NCI-H146 (cell line): ENCODE results near the gene PLA2G3.
"Not testable (repeated sequence)": the region's sequence is repeated elsewhere in the genome, so short reads cannot be mapped to it uniquely, and the experiment has no call there.

Source experiments
- DNase-seq: peaks from one replicate; lab custom pipeline; 2025; lab: John Stamatoyannopoulos, UW

Gene PLA2G3

GRCh38 chr22:31122532-31123291, 17.6 kb downstream of the PLA2G3 start, which contains the start of gene INPP5J:
INPP5J (plus strand) TSS chr22:31122966; CDS start chr22:31123015, 49 bp downstream.
- peak; percentile 72 for DNase-seq

GRCh38 chr22:31122196-31122531, 18.1 kb downstream of the PLA2G3 start:
- no peak for DNase-seq

GRCh38 chr22:31121403-31121802, 18.9 kb downstream of the PLA2G3 start:
- DNase-seq, result no peak

DNA sequence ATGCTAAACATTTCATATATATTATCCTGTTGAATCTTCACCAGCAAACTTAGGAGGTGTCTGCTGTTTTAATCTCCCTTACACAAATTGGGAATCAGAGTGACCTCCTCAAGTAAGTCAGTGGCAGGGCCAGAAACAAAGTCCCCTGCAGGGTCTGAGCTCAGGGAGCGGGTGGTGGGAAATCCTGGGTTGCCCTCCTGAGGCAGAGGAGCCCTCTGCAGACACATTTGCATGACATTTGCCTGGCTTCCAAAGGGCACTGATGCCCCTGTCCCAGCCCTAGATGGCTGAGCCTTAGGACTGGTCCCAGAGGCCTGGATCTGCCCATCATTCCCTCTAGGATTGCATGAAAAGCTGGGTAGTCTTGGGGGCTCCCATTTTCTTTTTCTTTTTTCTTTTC, 19.7 kb downstream of the PLA2G3 start:
- no peak for DNase-seq

- DNase-seq, result no peak
These were observed 20.1 kb downstream of the PLA2G3 start for GRCh38 chr22:31120230-31120629.

DNA sequence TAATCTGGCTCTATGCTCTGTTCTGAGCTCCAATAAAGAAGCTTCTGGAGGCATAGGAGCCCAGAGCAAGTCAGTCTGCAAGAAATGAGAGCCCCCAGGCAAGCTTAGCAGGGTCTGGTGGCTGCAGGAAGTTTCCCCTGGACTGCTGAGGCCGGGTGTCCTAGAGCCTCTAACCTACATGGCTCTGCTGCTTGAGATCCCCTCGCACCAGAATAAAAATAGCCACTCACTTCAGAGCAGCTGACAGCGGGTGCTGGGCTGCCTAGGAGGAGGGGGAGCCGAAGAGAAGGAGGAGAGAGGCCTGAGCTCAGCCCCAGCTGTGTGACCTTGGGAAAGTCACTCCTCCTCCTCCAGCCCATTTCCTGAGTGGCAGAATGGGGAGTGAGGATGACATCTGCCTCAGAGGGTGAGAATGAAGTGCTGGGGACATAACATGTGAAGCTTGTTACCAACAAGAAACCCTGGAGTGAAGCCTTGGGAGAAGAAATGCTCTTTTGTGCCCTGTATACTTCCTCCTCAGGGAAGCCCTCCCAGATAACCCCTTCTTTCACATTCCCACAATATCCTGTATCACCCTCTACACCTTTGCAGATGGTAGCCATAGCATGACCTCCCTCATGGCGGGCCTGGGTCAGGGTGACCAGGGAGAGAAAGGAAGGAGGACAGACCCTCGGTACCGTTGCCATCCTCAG, 21.1 kb downstream of the PLA2G3 start:
- DNase-seq, result no peak

GRCh38 chr22:31118046-31118820, 22.1 kb downstream of the PLA2G3 start:
- no peak for DNase-seq

DNA sequence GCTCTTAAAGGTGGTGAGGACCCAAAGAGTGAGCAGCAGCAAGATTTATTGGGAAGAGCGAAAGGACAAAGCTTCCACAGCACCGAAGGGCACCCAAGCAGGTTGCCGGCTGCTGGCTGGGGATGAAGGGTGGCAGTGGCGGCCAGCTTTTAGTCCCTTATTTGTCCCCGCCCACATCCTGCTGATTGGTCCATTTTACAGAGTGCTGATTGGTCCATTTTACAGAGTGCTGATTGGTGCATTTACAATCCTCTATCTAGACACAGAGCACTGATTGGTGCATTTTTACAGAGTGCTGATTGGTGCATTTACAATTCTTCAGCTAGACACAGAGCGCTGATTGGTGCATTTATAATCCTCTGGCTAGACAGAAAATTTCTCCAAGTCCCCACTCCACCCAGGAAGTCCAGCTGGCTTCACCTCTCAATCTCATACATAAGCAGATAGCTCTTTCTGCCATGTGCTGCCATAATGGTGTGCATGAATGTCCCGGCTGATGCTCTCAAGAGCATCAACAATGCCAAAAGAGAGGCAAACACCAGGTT, 27.7 kb downstream of the PLA2G3 start:
- not testable (repeated sequence) for DNase-seq

- no peak for DNase-seq
These were observed 32.5 kb downstream of the PLA2G3 start for GRCh38 chr22:31107894-31108218.

- DNase-seq, result peak; percentile 93
These were observed 33.0 kb downstream of the PLA2G3 start, which contains the start of gene SELENOM for GRCh38 chr22:31107178-31107893. SELENOM (minus strand) TSS chr22:31107568; CDS start chr22:31107505, 63 bp downstream.

GRCh38 chr22:31106731-31107177, 33.6 kb downstream of the PLA2G3 start:
- DNase-seq, result no peak

- DNase-seq, result no peak
These were observed 34.2 kb downstream of the PLA2G3 start for GRCh38 chr22:31106001-31106571.

DNA sequence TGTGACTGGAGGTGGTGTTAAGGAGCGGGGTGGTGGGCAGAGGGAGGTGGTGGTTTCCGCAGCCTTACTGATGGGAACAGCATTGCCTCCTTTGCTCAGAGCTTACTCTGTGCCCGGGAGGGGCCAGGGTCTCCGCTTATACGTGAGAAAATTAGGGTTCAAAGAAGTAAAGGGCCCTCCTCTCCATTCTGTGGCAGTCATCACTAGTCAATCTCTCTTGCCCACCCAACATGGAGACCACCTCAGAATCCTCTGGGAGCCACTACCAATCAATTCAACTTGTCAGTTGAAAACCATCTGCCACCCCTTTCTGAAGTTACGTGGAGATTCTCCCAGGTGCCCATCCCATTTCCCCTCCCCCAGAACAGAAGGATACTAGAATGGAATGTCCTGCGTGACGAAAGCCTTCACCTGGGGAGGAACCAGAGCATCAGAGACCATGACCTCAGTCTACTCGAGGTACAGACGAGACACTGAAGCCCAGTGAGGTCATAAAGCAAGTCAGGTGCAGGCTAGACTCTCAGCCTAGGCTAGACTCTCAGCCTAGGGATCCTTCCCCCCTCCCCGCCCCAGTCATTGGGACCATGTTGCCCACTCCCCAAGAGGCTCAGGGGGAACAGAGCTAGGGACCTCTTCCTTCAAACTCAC, 34.9 kb downstream of the PLA2G3 start:
- no peak for DNase-seq

GRCh38 chr22:31104869-31105268, 35.4 kb downstream of the PLA2G3 start:
- DNase-seq, result no peak

- DNase-seq, result no peak
These were observed 36.2 kb downstream of the PLA2G3 start for GRCh38 chr22:31103899-31104694.

DNA sequence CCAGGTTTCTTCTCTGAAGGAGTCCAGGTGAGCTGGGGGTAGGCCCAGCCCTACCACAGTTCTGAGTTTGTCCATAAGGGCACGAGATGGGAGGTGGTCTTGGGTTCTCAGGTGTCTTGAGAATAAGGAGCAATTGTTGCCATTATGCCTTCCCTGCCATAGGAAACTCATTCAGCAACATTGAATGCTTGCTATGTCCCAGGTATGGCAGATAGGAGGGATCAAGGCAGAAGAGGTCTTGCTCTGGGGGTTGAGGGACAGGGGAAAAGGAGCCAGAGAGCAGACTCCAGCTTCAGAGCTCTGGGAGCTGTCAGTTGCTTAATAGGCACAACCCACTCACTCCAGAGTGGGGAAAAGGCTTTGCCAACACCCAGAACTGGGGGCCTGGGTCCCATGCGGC, 37.2 kb downstream of the PLA2G3 start:
- DNase-seq, result no peak

DNA sequence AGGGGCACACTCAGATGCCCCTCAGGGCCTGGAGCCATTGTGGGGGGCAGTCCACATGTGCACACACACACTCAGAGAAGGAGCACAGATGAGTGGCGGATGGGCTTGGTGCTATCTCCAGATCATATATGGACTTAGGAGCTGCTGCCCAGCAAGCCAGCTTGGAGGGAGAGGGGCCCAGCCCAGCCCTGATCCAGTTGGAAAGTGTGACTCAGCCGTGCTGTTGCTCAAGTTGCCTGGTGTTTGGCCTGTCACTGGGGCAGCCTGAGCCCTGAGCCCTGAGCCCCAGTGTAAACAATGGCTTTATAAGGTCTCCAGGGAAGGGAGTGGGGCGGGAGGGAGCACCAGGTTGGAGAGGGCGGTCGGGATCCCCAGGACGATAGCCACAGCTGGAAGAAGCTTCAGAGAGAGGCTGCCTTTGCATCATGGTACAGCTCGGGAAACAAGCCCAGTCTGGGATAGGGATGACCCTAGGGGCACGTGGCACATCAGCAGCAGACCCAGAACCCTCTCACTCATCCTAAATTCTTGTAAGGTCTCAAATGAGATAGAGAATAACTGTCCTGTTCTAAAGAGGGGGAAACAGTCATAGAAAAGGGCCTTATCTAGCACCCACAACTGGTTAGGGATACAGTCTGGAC, 37.7 kb downstream of the PLA2G3 start:
- no peak for DNase-seq

DNA sequence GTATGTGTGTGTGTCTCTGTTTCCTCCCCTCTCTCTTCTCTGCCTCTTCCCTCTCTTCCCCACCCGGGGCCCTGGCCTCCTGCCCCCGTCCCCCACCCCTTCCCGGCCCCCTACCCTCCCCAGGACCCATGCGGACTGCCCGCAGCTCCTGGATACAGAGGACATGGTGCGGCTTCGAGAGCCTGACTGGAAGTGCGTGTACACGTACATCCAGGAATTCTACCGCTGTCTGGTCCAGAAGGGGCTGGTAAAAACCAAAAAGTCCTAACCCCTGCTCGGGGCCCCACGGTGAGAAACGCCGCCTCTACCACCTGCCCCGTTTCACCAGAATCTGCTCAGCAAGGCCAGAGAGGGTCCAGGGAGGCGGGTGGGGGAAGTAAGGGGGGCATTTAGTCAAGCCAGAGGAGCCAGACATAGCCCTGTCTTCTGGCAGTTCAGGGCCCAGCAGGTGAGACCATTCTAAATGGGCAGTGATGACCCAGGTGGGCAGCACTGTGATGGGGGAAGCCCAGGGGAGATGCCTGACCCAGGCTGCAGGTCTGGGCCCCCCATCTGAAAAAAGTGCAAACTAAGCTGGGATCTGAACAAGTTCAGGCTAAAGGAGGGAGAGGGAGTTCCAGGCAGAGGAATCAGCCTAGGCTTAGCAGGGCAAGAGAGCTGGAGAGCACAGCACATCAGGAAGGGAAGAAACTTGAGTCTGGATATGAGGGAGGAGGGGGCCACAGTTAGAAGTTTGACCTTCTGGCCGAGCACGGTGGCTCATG, 39.4 kb downstream of the PLA2G3 start:
- no peak for DNase-seq
